GM12878 (cell line): ENCODE data around the gene TMEM61. TPM values are rescaled to one million over a fixed set of nuclear protein-coding genes. Genes with fewer than 3 reads are reported as not detected.

Experiments used
- ATAC-seq: fragments of 200-7000 bp; cut with Tn5 transposase; 3 replicates; pipeline ENCODE4 v1.9.1; 2020; ENCODE audit warnings: mild to moderate bottlenecking, moderate library complexity
- BruUV-seq: library from RNA; stranded (reverse); fragments of 400-500 nt; replicated peaks from 2 replicates; lab custom pipeline; 2021; lab: Mats Ljungman, UMichigan
- CTCF ChIA-PET: fragments of 300-600 bp; sonication (Branson Sonifier 250); formaldehyde crosslinking; extraction: SDS; loops from one replicate; lab custom pipeline; 2021; ENCODE audit warnings: inconsistent platforms; lab: Yijun Ruan, JAX
- POLR2A ChIA-PET: fragments of 350-600 bp; formaldehyde crosslinking; extraction: SDS; loops from one replicate; lab custom pipeline; 2021; ENCODE audit warnings: inconsistent platforms; lab: Charles Lee
- RAD21 ChIA-PET: fragments of 300-600 bp; sonication (Branson Sonifier 250); formaldehyde crosslinking; loops from one replicate; lab custom pipeline; 2023; ENCODE audit warnings: antibody characterized with exemption; ENCODE audit not compliant: unreplicated experiment; lab: Charles Lee
- SMC1A ChIA-PET: fragments of 300-600 bp; sonication (Branson Sonifier 250); formaldehyde crosslinking; loops from one replicate; lab custom pipeline; 2023; ENCODE audit not compliant: unreplicated experiment, uncharacterized antibody; lab: Charles Lee
- DNase-seq: peaks from one replicate; pipeline ENCODE4 v3.0.0-alpha.2; 2011; ENCODE audit warnings: low read depth, low spot score
- FAIRE-seq: peaks from 3 replicates; lab custom pipeline; 2011; peaks lifted over from hg19 to GRCh38; lab: Jason Lieb, UNC
- H2AFZ ChIP-seq: 2 replicates; pipeline ENCODE4 v1.6.0; 2011; ENCODE audit warnings: low read depth, low read length, control low read depth; ENCODE audit not compliant: control insufficient read depth
- H3K27ac ChIP-seq: 2 replicates; pipeline ENCODE4 v1.5.1; 2011; ENCODE audit warnings: control low read depth; ENCODE audit not compliant: control insufficient read depth, insufficient read depth
- H3K27me3 ChIP-seq, 2 experiments: replicated peaks in 1 of 2; 2 replicates each; pipeline versions ENCODE4 v1.6.0 to v1.6.1; 2011; ENCODE audit warnings: low read length in 1 of 2; ENCODE audit not compliant: control insufficient read depth in 2 of 2, insufficient read depth in 2 of 2
- H3K36me3 ChIP-seq, 2 experiments: 2 replicates each; pipeline ENCODE4 v1.5.1; 2011; ENCODE audit warnings: low read length in 1 of 2; ENCODE audit not compliant: control insufficient read depth in 2 of 2, insufficient read depth in 2 of 2
- H3K4me1 ChIP-seq: 2 replicates; pipeline ENCODE4 v1.6.1; 2011; ENCODE audit warnings: mild to moderate bottlenecking, low read length, moderate library complexity, mixed read lengths; ENCODE audit not compliant: control insufficient read depth, insufficient read depth
- H3K4me2 ChIP-seq: 2 replicates; pipeline ENCODE4 v1.6.0; 2011; ENCODE audit warnings: control low read depth; ENCODE audit not compliant: control insufficient read depth, insufficient read depth
- H3K4me3 ChIP-seq: fragments of 200-600 bp; sonication (generic); 2 replicates; pipeline ENCODE4 v1.5.1; 2016
- H3K79me2 ChIP-seq: 2 replicates; pipeline ENCODE4 v1.6.0; 2011; ENCODE audit warnings: low read length; ENCODE audit not compliant: control insufficient read depth, insufficient read depth
- H3K9ac ChIP-seq: 2 replicates; pipeline ENCODE4 v1.8.0; 2011; ENCODE audit warnings: low read length, control low read depth, mixed read lengths; ENCODE audit not compliant: control insufficient read depth, insufficient read depth
- H3K9me3 ChIP-seq: replicated peaks from 3 replicates; pipeline ENCODE4 v1.5.1; 2011; ENCODE audit warnings: mild to moderate bottlenecking, low read length; ENCODE audit not compliant: control insufficient read depth, insufficient read depth
- H4K20me1 ChIP-seq: 2 replicates; pipeline ENCODE4 v1.6.0; 2011; ENCODE audit not compliant: control insufficient read depth, insufficient read depth
- ASH2L ChIP-seq: fragments of 300-600, 200-600 bp; sonication (generic); IDR thresholded peaks from 2 replicates; pipeline ENCODE4 v1.6.1; 2017; ENCODE audit warnings: low read depth, mild to moderate bottlenecking, borderline replicate concordance
- CBX5 ChIP-seq: sonication (generic); IDR thresholded peaks from 2 replicates; pipeline ENCODE4 v1.6.1; 2016; ENCODE audit warnings: low read depth, moderate library complexity, mild to moderate bottlenecking, inconsistent platforms
- CREM ChIP-seq: IDR thresholded peaks from 2 replicates; pipeline ENCODE4 v1.6.1; 2014; ENCODE audit warnings: antibody characterized with exemption, low read depth
- FOS ChIP-seq: IDR thresholded peaks from 3 replicates; pipeline ENCODE4 v1.6.1; 2011; ENCODE audit warnings: borderline replicate concordance; ENCODE audit not compliant: insufficient read length; ENCODE audit errors: extremely low read depth
- KLF5 ChIP-seq: fragments of 450-650 bp; IDR thresholded peaks from 2 replicates; pipeline ENCODE4 v1.6.1; 2014; ENCODE audit warnings: mild to moderate bottlenecking; ENCODE audit not compliant: partially characterized antibody
- MEF2A ChIP-seq: IDR thresholded peaks from 2 replicates; pipeline ENCODE4 v1.6.1; 2011; ENCODE audit warnings: low read depth, mild to moderate bottlenecking, low read length, moderate library complexity; ENCODE audit not compliant: insufficient read depth
- NFXL1 ChIP-seq: fragments of 450-650 bp; IDR thresholded peaks from 2 replicates; pipeline ENCODE4 v1.6.1; 2017; ENCODE audit warnings: antibody characterized with exemption, mild to moderate bottlenecking, borderline replicate concordance
- NFYA ChIP-seq: IDR thresholded peaks from 2 replicates; pipeline ENCODE4 v1.6.1; 2011; ENCODE audit warnings: low read depth, mild to moderate bottlenecking, low read length, improper control_type of control experiment, borderline replicate concordance
- NR2C1 ChIP-seq: fragments of 450-650 bp; IDR thresholded peaks from 2 replicates; pipeline ENCODE4 v1.6.1; 2017; ENCODE audit warnings: antibody characterized with exemption, mild to moderate bottlenecking, moderate library complexity
- PAX8 ChIP-seq: fragments of 450-650 bp; IDR thresholded peaks from 2 replicates; pipeline ENCODE4 v1.6.1; 2017; ENCODE audit warnings: mild to moderate bottlenecking, moderate library complexity
- SMAD1 ChIP-seq: fragments of 450-650 bp; IDR thresholded peaks from 2 replicates; pipeline ENCODE4 v1.6.1; 2018; ENCODE audit warnings: mild to moderate bottlenecking, low read depth; ENCODE audit not compliant: partially characterized antibody
- SP1 ChIP-seq: IDR thresholded peaks from one replicate; pipeline ENCODE4 v1.6.1; 2011; ENCODE audit warnings: low read depth, low read length
- TBL1XR1 ChIP-seq: IDR thresholded peaks from 2 replicates; pipeline ENCODE4 v1.6.1; 2012; ENCODE audit warnings: low read depth, low read length, improper control_type of control experiment
- WRNIP1 ChIP-seq: IDR thresholded peaks from 2 replicates; pipeline ENCODE4 v1.6.1; 2011; ENCODE audit warnings: low read depth, low read length, improper control_type of control experiment, borderline replicate concordance
- ZBTB33 ChIP-seq: fragments of 450-650 bp; IDR thresholded peaks from 2 replicates; pipeline ENCODE4 v1.6.1; 2017; ENCODE audit warnings: mild to moderate bottlenecking
- WGBS: methylation state at CpG from one replicate; pipeline ENCODE4 v1.1.6; 2016; ENCODE audit warnings: low lambda C conversion rate; ENCODE audit not compliant: insufficient replicate concordance, insufficient coverage; ENCODE audit errors: missing lambda C conversion rate; 5-methylcytosine and 5-hydroxymethylcytosine counted together
- in situ Hi-C: fragments of 300-500 bp; cut with MboI; formaldehyde crosslinking; loops from 9 replicates; pipeline ENCODE4 v1.14.3; 2018; ENCODE audit warnings: mixed read lengths
- intact Hi-C: fragments of 100-400 bp; cut with micrococcal nuclease; formaldehyde crosslinking; loops from one replicate; pipeline ENCODE4 v1.14.2; 2022; ENCODE audit not compliant: unreplicated experiment
- polyA plus RNA-seq, 11 experiments: library from polyadenylated mRNA; depleted of rRNA in 4 of 11; unstranded in 6 of 11; stranded (reverse) in 5 of 11; fragments of >200 nt; fragmentation: Nextera tagmentation in 4 of 11; fragmentation: Illumina TruSeq in 1 of 11; extraction: Ambion mirVana in 4 of 11; extraction: Trizol in 1 of 11; gene quantifications; 1 replicate in 1 of 11; 2 replicates in 10 of 11; pipeline versions ENCODE4 v1.2.1 to v1.2.3, GENCODE V29; 2011 to 2016; ENCODE audit warnings: inconsistent platforms in 2 of 11, missing spikeins in 2 of 11, low read depth in 1 of 11
- total RNA-seq, 4 experiments: library from RNA; depleted of rRNA in 3 of 4; stranded (reverse); fragments of >200 nt in 3 of 4; fragmentation: Illumina TruSeq in 1 of 4; extraction: Trizol in 1 of 4; gene quantifications; 2 replicates each; pipeline versions ENCODE4 v1.2.1 to v1.2.3, GENCODE V29; 2013 to 2021
- TF ChIP-seq, protein P1 (sequence below): IDR thresholded peaks from 2 replicates; pipeline ENCODE4 v1.6.1; 2011; ENCODE audit warnings: borderline replicate concordance, low read depth, mild to moderate bottlenecking, moderate library complexity, mixed read lengths, low read length; ENCODE audit not compliant: insufficient read depth; ENCODE audit errors: extremely low read length

Gene TMEM61
- total and polyA plus RNA-seq, 10 of the 15 experiments (the other 5 are each of a cell fraction or from before 2014, with no cell fraction given): not detected

GRCh38 chr1:54934869-54935268 lies 45.6 kb upstream of the TMEM61 start:
- RAD21 ChIA-PET: interaction anchor here (0.5 kb wide), 1 partner anchor 55 kb away, joined by 3 read pairs; no protein-coding TSS in a partner anchor
- H3K4me3 ChIP-seq: no peak overlapping the region
- TF ChIP-seq CBX5 (no peak), KLF5 (no peak), WRNIP1 (no peak), CREM (no peak)
- DNase-seq (no peak), ATAC-seq (no peak), FAIRE-seq (no peak)
- no TSS peak for BruUV-seq
- H3K4me1 ChIP-seq: no peaks in the 10 kb centered on the region
- CTCF ChIA-PET: interaction anchor here (3.0 kb wide), 1 partner anchor 10 kb away, joined by 16 read pairs; no protein-coding TSS in a partner anchor
- H4K20me1 ChIP-seq: no peaks in the 10 kb centered on the region
- POLR2A ChIA-PET: interaction anchor here (0.5 to 0.6 kb wide), 2 partner anchors 40 to 622 kb away, joined by 3 to 4 read pairs; no protein-coding TSS in a partner anchor
- H3K27ac ChIP-seq: no peak overlapping the region
- H2AFZ ChIP-seq: no peak overlapping the region
- H3K79me2 ChIP-seq: no peaks in the 10 kb centered on the region
- H3K27me3 ChIP-seq: no peaks in the 10 kb centered on the region; a peak in 1 of 4 replicates
- no peak overlapping the region for H3K4me2 ChIP-seq
- H3K9ac ChIP-seq: no peak overlapping the region
- no peaks in the 10 kb centered on the region for H3K9me3 ChIP-seq
- no peaks in the 10 kb centered on the region for H3K36me3 ChIP-seq
- in situ Hi-C loops (no loop called here), intact Hi-C loops (no loop called here)
- SMC1A ChIA-PET: interaction anchor here (1.6 to 1.7 kb wide), 2 partner anchors 10 to 16 kb away, joined by 3 read pairs; no protein-coding TSS in a partner anchor

- no peak for ATAC-seq
Observed at GRCh38 chr1:54936791-54937190, 43.6 kb upstream of the TMEM61 start.

More at GRCh38 chr1:54936791-54937190, 43.6 kb upstream of the TMEM61 start:
- in situ Hi-C loops (no loop called here), intact Hi-C loops (no loop called here)
- Histone ChIP-seq H2AFZ (no peak overlapping the region), H3K9me3 (no peaks in the 10 kb centered on the region), H3K4me1 (no peaks in the 10 kb centered on the region), H3K79me2 (no peaks in the 10 kb centered on the region), H3K4me3 (no peak overlapping the region), H3K27me3 (no peaks in the 10 kb centered on the region; a peak in 1 of 4 replicates), H3K4me2 (no peak overlapping the region), H4K20me1 (no peaks in the 10 kb centered on the region), H3K27ac (no peak overlapping the region), H3K9ac (no peak overlapping the region), H3K36me3 (no peaks in the 10 kb centered on the region)
- FAIRE-seq: no peak
- TF ChIP-seq NR2C1: no peak
- no peak for TF ChIP-seq NFXL1
- no peak for TF ChIP-seq SMAD1
- TF ChIP-seq ASH2L: no peak
- TF ChIP-seq SP1: no peak
- TF ChIP-seq PAX8: no peak
- no peak for TF ChIP-seq FOS
- TF ChIP-seq MEF2A: no peak
- TF ChIP-seq NFYA: no peak
- TF ChIP-seq ZBTB33: no peak
- TF ChIP-seq TBL1XR1: no peak
- TF ChIP-seq, protein P1, sequence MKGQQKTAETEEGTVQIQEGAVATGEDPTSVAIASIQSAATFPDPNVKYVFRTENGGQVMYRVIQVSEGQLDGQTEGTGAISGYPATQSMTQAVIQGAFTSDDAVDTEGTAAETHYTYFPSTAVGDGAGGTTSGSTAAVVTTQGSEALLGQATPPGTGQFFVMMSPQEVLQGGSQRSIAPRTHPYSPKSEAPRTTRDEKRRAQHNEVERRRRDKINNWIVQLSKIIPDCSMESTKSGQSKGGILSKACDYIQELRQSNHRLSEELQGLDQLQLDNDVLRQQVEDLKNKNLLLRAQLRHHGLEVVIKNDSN: no peak
- RAD21 ChIA-PET: no interaction called here
- 9% methylated on average over 4 of the region's 4 CpGs for WGBS
- CTCF ChIA-PET: interaction anchor here (0.9 kb wide), 1 partner anchor 8 kb away, joined by 3 read pairs; no protein-coding TSS in a partner anchor
- POLR2A ChIA-PET: no interaction called here
- SMC1A ChIA-PET: no interaction called here
- DNase-seq: no peak
- BruUV-seq: no TSS peak
